HG02798 (cell line): ENCODE measurements around the gene SDC3.

Experiments used
- ATAC-seq: cut with Tn5 transposase; IDR thresholded peaks from one replicate; pipeline ENCODE4 v1.9.1; 2021; ENCODE audit warnings: mild to moderate bottlenecking; ENCODE audit not compliant: unreplicated experiment, poor library complexity

The SDC3 gene

GRCh38 chr1:30929135-30929889, 20.8 kb upstream of the SDC3 start:
- ATAC-seq, result no peak

GRCh38 chr1:30928789-30929134, 20.2 kb upstream of the SDC3 start:
- ATAC-seq, result no peak

GRCh38 chr1:30928171-30928570, 19.6 kb upstream of the SDC3 start:
- ATAC-seq, result no peak

GRCh38 chr1:30927448-30927847, 18.9 kb upstream of the SDC3 start:
- ATAC-seq, result no peak

- ATAC-seq, result no peak
Observed at GRCh38 chr1:30923597-30923996, 15.0 kb upstream of the SDC3 start.

GRCh38 chr1:30920827-30921226, 12.3 kb upstream of the SDC3 start:
- no peak for ATAC-seq

- ATAC-seq, result no peak
Observed at GRCh38 chr1:30919025-30919881, 10.7 kb upstream of the SDC3 start.

- no peak for ATAC-seq
Observed at GRCh38 chr1:30916296-30916695, 7.7 kb upstream of the SDC3 start.

- no peak for ATAC-seq
Observed at GRCh38 chr1:30915491-30916230, 7.1 kb upstream of the SDC3 start.

- ATAC-seq, result no peak
Observed at GRCh38 chr1:30914931-30915330, 6.4 kb upstream of the SDC3 start.

GRCh38 chr1:30914587-30914922, 6.0 kb upstream of the SDC3 start:
- no peak for ATAC-seq

- no peak for ATAC-seq
Observed at GRCh38 chr1:30912913-30913652, 4.5 kb upstream of the SDC3 start.

GRCh38 chr1:30912224-30912623, 3.7 kb upstream of the SDC3 start:
- ATAC-seq, result no peak

GRCh38 chr1:30911059-30911954, 2.7 kb upstream of the SDC3 start:
- no peak for ATAC-seq

- no peak for ATAC-seq
Observed at GRCh38 chr1:30909365-30910068, 959 bp upstream of the SDC3 start.

GRCh38 chr1:30908316-30908695, 252 bp downstream of the SDC3 start:
- ATAC-seq, result no peak

- ATAC-seq, result no peak
Observed at GRCh38 chr1:30907481-30908315, 860 bp downstream of the SDC3 start.
